Spleen (tissue), 11 donors: ENCODE data around the gene DNAI2. TPM values are rescaled to one million over a fixed set of nuclear protein-coding genes. Genes with fewer than 3 reads are reported as not detected.

ENCODE experiments used
- DNase-seq: peaks from one replicate; pipeline ENCODE4 v3.0.0-alpha.2; 2020
- H3K27ac ChIP-seq, 8 donors: fragments of 200-600 bp; sonication (generic) in 7 of 8; 1 replicate in 4 of 8; 2 replicates in 4 of 8; pipeline versions ENCODE4 v1.5.0 to v1.8.0; 2016 to 2021; ENCODE audit warnings: inconsistent platforms in 4 of 8, mild to moderate bottlenecking in 4 of 8, moderate library complexity in 1 of 8
- H3K27me3 ChIP-seq, 7 donors: fragments of 200-600 bp; sonication (generic) in 6 of 7; replicated peaks in 1 of 7; 1 replicate in 4 of 7; 2 replicates in 3 of 7; pipeline versions ENCODE4 v1.5.0 to v1.8.0; 2016 to 2021; ENCODE audit warnings: inconsistent platforms in 3 of 7, mild to moderate bottlenecking in 1 of 7
- H3K36me3 ChIP-seq, 6 donors: fragments of 200-600 bp; sonication (generic) in 5 of 6; 1 replicate in 4 of 6; 2 replicates in 2 of 6; pipeline versions ENCODE4 v1.5.0 to v1.8.0; 2016 to 2021; ENCODE audit warnings: inconsistent platforms in 2 of 6
- H3K4me1 ChIP-seq, 6 donors: fragments of 200-600 bp; sonication (generic) in 5 of 6; 1 replicate in 3 of 6; 2 replicates in 3 of 6; pipeline versions ENCODE4 v1.5.0 to v1.8.0; 2016 to 2021; ENCODE audit warnings: inconsistent platforms in 3 of 6
- H3K4me3 ChIP-seq, 8 donors: fragments of 200-600 bp; sonication (generic) in 7 of 8; 1 replicate in 4 of 8; 2 replicates in 4 of 8; pipeline versions ENCODE4 v1.5.0 to v1.8.0; 2016 to 2021; ENCODE audit warnings: inconsistent platforms in 4 of 8, mild to moderate bottlenecking in 4 of 8, moderate library complexity in 2 of 8
- H3K9me3 ChIP-seq, 8 donors: fragments of 200-600 bp; sonication (generic) in 7 of 8; 1 replicate in 4 of 8; 2 replicates in 4 of 8; pipeline versions ENCODE4 v1.5.0 to v1.8.0; 2016 to 2021; ENCODE audit warnings: inconsistent platforms in 4 of 8
- CTCF ChIP-seq, 11 experiments: fragments of 200-600 bp in 7 of 11; fragments of 450-650 bp in 4 of 11; sonication (generic) in 4 of 11; IDR thresholded peaks in 8 of 11; conservative IDR thresholded peaks in 3 of 11; 1 replicate in 7 of 11; 2 replicates in 4 of 11; pipeline versions ENCODE4 v1.4.0 to v1.8.0; 2016 to 2021; ENCODE audit warnings: antibody characterized with exemption in 11 of 11, inconsistent platforms in 4 of 11, mild to moderate bottlenecking in 1 of 11
- POLR2A ChIP-seq, 3 donors: fragments of 450-650 bp; IDR thresholded peaks; one replicate each; pipeline ENCODE4 v1.5.1; 2017; ENCODE audit warnings: antibody characterized with exemption in 3 of 3, mild to moderate bottlenecking in 1 of 3
- POLR2AphosphoS5 ChIP-seq, 3 donors: sonication (generic); formaldehyde crosslinking; IDR thresholded peaks; one replicate each; pipeline ENCODE4 v1.5.1; 2017; ENCODE audit warnings: antibody characterized with exemption in 3 of 3
- WGBS, 5 donors: extraction: QIAGEN DNeasy Blood & Tissue Kit in 3 of 5; methylation state at CpG; one replicate each; pipeline versions ENCODE4 v1.1.5 to v1.1.7; 2013 to 2018; 5-methylcytosine and 5-hydroxymethylcytosine counted together
- intact Hi-C: fragments of 100-400 bp; cut with DNase I; formaldehyde crosslinking; loops from one replicate; pipeline ENCODE4 v1.15.0; 2023; ENCODE audit warnings: low total_unique reads
- polyA plus RNA-seq, 3 donors: library from polyadenylated mRNA; stranded (reverse); fragments of 200-250 nt; gene quantifications; one replicate each; pipeline ENCODE4 v1.2.1, GENCODE V29; 2013
- total RNA-seq, 7 donors: library from RNA; depleted of rRNA in 3 of 7; stranded (reverse); fragments of >200 nt in 3 of 7; fragmentation: NEBNext Ultra II Directional in 4 of 7; extraction: Animal tissue kit (Norgen Biotek cat#: 25700) in 4 of 7; gene quantifications; one replicate each; pipeline versions ENCODE4 v1.1.0 to v1.2.1, GENCODE V29; 2016 to 2021
- donor health status: healthy with polysubstance abuse.
- donor health status: DM: no; HTN: no; CAD: no; lungs with moderate emphysema.
- donor health status: DM: no; HTN: no; CAD: no.
- donor health status: Bipolar disorder and iron deficiency.
- donor health status: healthy.
- donor health status: DM: no; HTN: no; CAD: no.
- donor health status: DM: yes; HTN: yes; CAD: no.

DNAI2 gene
- total and polyA plus RNA-seq, 10 donors: 0.23 to 0.72 (median 0.35) TPM; not detected in 5

GRCh38 chr17:74227271-74228080 lies 46.6 kb upstream of the DNAI2 start:
- no peaks in the 10 kb centered on the region for H3K9me3 ChIP-seq
- H3K36me3 ChIP-seq: peaks cover 0 to 46% (median 0%) of the 10 kb centered on the region in 6 donors
- H3K27me3 ChIP-seq: no peaks in the 10 kb centered on the region
- intact Hi-C loops: no loop called here
- 77 to 85% (median 82%) methylated on average over 10 of the region's 10 CpGs for WGBS, 5 donors
- no peak overlapping the region for H3K4me3 ChIP-seq
- H3K27ac ChIP-seq: no peak overlapping the region
- DNase-seq: no peak
- no peak for TF ChIP-seq POLR2A (IDR thresholded peaks at IDR 0.05)
- no peak for TF ChIP-seq POLR2AphosphoS5 (IDR thresholded peaks at IDR 0.05)
- TF ChIP-seq CTCF (IDR thresholded peaks at IDR 0.05 in 8 of 11, conservative IDR thresholded peaks at IDR 0.05 in 3 of 11): no peak
- peaks cover 3 to 28% (median 15%) of the 10 kb centered on the region in 6 donors for H3K4me1 ChIP-seq

DNA sequence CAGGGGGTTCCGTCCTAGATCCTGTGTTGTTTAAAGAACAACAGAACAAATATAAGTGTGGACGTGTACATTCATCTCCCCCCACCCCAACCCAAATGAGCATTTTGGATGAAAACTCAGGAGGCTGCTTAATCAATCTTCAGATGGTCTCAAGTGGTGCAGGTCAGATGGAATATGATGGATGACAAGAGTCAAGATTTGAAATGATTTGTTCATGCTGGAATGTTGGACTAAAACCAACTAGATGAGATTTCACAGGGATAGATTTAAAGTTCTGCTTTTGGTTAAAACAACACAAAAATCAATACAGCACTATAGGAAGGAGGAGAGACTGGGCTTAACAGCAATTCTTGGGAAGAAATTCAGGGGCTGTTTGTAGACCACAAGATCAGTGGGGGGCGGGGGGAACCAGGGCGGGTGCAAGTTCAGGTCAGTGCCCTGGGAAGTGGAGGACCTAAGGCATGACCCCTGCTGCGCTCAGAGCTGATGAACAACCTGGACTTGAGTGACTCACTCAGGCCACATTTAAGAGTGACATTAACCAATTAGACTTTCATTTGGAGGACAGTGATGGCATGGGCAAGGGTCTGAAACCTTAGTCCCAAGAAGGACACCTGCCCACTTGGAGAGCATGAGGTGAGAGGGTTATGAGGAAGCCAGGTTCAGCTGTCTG lies 45.6 kb upstream of the DNAI2 start:
- DNase-seq: no peak
- 76 to 89% (median 84%) methylated on average over 5 of the region's 5 CpGs for WGBS, 5 donors

GRCh38 chr17:74230896-74231295 lies 43.1 kb upstream of the DNAI2 start:
- Histone ChIP-seq H3K27ac (no peak overlapping the region), H3K36me3 (peaks cover 0 to 22% (median 0%) of the 10 kb centered on the region in 6 donors), H3K4me3 (no peak overlapping the region), H3K4me1 (peaks cover 6 to 56% (median 37%) of the 10 kb centered on the region in 6 donors), H3K27me3 (no peaks in the 10 kb centered on the region), H3K9me3 (no peaks in the 10 kb centered on the region)
- no peak for TF ChIP-seq POLR2AphosphoS5 (IDR thresholded peaks at IDR 0.05)
- TF ChIP-seq POLR2A (IDR thresholded peaks at IDR 0.05): no peak
- TF ChIP-seq CTCF (IDR thresholded peaks at IDR 0.05 in 8 of 11, conservative IDR thresholded peaks at IDR 0.05 in 3 of 11): no peak
- intact Hi-C loops: no loop called here
- WGBS, 5 donors: 94 to 96% (median 95%) methylated on average over 14 to 16 of the region's 16 CpGs
- no peak for DNase-seq

More for the DNA sequence above, 45.6 kb upstream of the DNAI2 start:
- Histone ChIP-seq H3K4me3 (no peak overlapping the region), H3K9me3 (no peaks in the 10 kb centered on the region), H3K27ac (no peak overlapping the region), H3K27me3 (no peaks in the 10 kb centered on the region), H3K4me1 (peaks cover 3 to 37% (median 22%) of the 10 kb centered on the region in 6 donors), H3K36me3 (peaks cover 0 to 36% (median 0%) of the 10 kb centered on the region in 6 donors)
- intact Hi-C loops: no loop called here
- TF ChIP-seq POLR2A (IDR thresholded peaks at IDR 0.05) (no peak), POLR2AphosphoS5 (IDR thresholded peaks at IDR 0.05) (no peak), CTCF (IDR thresholded peaks at IDR 0.05 in 8 of 11, conservative IDR thresholded peaks at IDR 0.05 in 3 of 11) (no peak)
